Right lobe of liver (tissue), 6 donors: ENCODE results near the gene CADPS. TPM values are rescaled to one million over a fixed set of nuclear protein-coding genes. Genes with fewer than 3 reads are reported as not detected.

Experiments used
- ATAC-seq, 4 donors: fragments of 200-7000 bp; cut with Tn5 transposase; one replicate each; pipeline ENCODE4 v1.9.1; 2020; ENCODE audit warnings: mild to moderate bottlenecking in 4 of 4, moderate library complexity in 4 of 4
- DNase-seq, 3 donors: peaks; one replicate each; pipeline ENCODE4 v3.0.0-alpha.2; 2020
- H3K27ac ChIP-seq, 3 donors: fragments of 200-600 bp; one replicate each; pipeline ENCODE4 v1.8.0; 2022
- H3K27me3 ChIP-seq, 2 donors: fragments of 200-600 bp; one replicate each; pipeline ENCODE4 v1.8.0; 2022
- H3K36me3 ChIP-seq, 4 donors: fragments of 200-600 bp; sonication (generic) in 1 of 4; one replicate each; pipeline versions ENCODE4 v1.5.1 to v1.8.0; 2017 to 2022; ENCODE audit warnings: control low read depth in 1 of 4
- H3K4me1 ChIP-seq, 4 donors: fragments of 200-600 bp; sonication (generic) in 1 of 4; one replicate each; pipeline versions ENCODE4 v1.5.1 to v1.8.0; 2017 to 2022; ENCODE audit warnings: control low read depth in 1 of 4
- H3K4me3 ChIP-seq, 3 donors: fragments of 200-600 bp; one replicate each; pipeline ENCODE4 v1.8.0; 2022
- H3K9me3 ChIP-seq, 4 donors: fragments of 200-600 bp; sonication (generic) in 1 of 4; one replicate each; pipeline versions ENCODE4 v1.5.1 to v1.8.0; 2017 to 2022; ENCODE audit warnings: control low read depth in 1 of 4
- CTCF ChIP-seq, 4 donors: fragments of 200-600 bp in 3 of 4; fragments of 450-650 bp in 1 of 4; IDR thresholded peaks; one replicate each; pipeline versions ENCODE4 v1.5.1 to v1.8.0; 2016 to 2022; ENCODE audit warnings: antibody characterized with exemption in 4 of 4, mild to moderate bottlenecking in 2 of 4
- POLR2A ChIP-seq: fragments of 450-650 bp; IDR thresholded peaks from one replicate; pipeline ENCODE4 v1.6.1; 2017; ENCODE audit warnings: antibody characterized with exemption, mild to moderate bottlenecking
- WGBS: methylation state at CpG from one replicate; pipeline ENCODE4 v1.1.6; 2018; ENCODE audit warnings: low coverage, low lambda C conversion rate; ENCODE audit not compliant: insufficient coverage; ENCODE audit errors: missing lambda C conversion rate; 5-methylcytosine and 5-hydroxymethylcytosine counted together
- intact Hi-C, 2 donors: fragments of 100-400 bp; cut with DNase I; formaldehyde crosslinking; loops; one replicate each; pipeline versions ENCODE4 v1.11.2 to v1.14.1; 2022
- total RNA-seq, 6 experiments: library from RNA; depleted of rRNA in 2 of 6; stranded (reverse); fragments of >200 nt in 2 of 6; fragmentation: NEBNext Ultra II Directional in 3 of 6; extraction: Animal tissue kit (Norgen Biotek cat#: 25700) in 3 of 6; gene quantifications; one replicate each; pipeline versions ENCODE4 v1.1.0 to v1.2.4, GENCODE V29; 2016 to 2023
- donor health status: DM: no; HTN: yes; CAD: no.
- donor health status: DM: no; HTN: no; CAD: no.
- donor health status: DM: no; HTN: no; CAD: no.
- donor health status: DM: no; HTN: yes; CAD: no.
- donor health status: DM: no; HTN: yes; CAD: no.

The CADPS gene
- total RNA-seq, 6 experiments from 2014 or later, result 0.06 to 0.98 TPM; not detected in 4

GRCh38 chr3:62521464-62522105 is 353.6 kb downstream of the CADPS start:
- TF ChIP-seq CTCF (IDR thresholded peaks at IDR 0.05) (no peak), POLR2A (no peak)
- no peak for ATAC-seq
- WGBS, result 55% methylated on average over 8 of the region's 8 CpGs
- H3K4me3 ChIP-seq, result no peak overlapping the region
- intact Hi-C loops, result no loop called here
- peaks cover 0 to 6% of the 10 kb centered on the region in 2 donors for H3K27me3 ChIP-seq
- no peaks in the 10 kb centered on the region for H3K4me1 ChIP-seq
- no peaks in the 10 kb centered on the region for H3K36me3 ChIP-seq
- H3K27ac ChIP-seq, result no peak overlapping the region
- no peaks in the 10 kb centered on the region for H3K9me3 ChIP-seq
- DNase-seq, result no peak

GRCh38 chr3:62503516-62503915 is 371.7 kb downstream of the CADPS start:
- H3K27me3 ChIP-seq, result no peaks in the 10 kb centered on the region
- TF ChIP-seq POLR2A (no peak), CTCF (IDR thresholded peaks at IDR 0.05) (no peak)
- no peak overlapping the region for H3K4me3 ChIP-seq
- ATAC-seq (no peak), DNase-seq (no peak)
- H3K36me3 ChIP-seq, result no peaks in the 10 kb centered on the region
- no peak overlapping the region for H3K27ac ChIP-seq
- 52% methylated on average over 2 of the region's 2 CpGs for WGBS
- intact Hi-C loops, result no loop called here
- H3K4me1 ChIP-seq, result no peaks in the 10 kb centered on the region
- H3K9me3 ChIP-seq, result no peaks in the 10 kb centered on the region

DNA sequence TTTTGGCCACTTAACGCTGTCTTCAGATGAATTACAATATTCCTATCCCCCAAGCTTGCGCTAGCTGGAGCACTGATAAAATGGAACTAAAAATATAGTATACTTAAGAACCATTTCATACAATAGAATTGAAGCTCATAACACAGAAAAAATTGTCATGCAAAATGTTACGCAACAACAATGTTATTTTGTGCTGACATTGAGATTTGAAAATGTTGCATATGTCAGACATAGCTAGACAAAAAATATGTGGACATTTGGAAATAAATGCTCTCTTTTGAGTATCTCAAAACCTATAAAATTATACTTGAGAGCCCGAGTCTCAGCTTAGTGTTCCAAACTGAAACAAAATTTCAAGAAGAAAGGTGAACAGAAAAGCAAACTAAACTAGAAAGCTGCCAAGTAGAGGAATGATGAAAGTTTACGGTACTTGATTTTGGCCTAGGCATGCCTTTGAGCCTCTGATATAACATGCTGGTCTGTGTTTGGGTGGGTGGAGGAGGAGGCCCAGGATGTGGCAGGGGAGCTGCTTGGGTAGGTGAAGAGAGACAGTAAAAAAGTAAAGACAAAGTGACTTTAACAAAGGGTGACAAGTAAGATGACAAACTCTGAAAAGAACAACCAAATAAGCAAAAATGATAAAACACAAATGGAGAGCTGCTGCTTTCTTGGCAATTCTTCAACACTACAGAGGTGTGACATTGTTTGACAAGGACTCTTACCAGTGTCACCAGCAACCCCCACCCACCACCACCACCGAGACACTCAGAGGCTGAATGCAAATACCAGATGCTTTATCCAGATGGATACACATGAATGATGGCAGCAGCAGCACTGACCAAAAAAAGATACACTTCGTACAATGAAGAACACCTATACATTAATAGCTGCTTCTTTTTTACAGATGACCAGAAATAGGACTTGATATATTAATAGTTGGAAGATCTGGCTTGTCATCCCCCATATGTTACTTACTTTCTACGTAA is 372.6 kb downstream of the CADPS start:
- Histone ChIP-seq H3K9me3 (no peaks in the 10 kb centered on the region), H3K36me3 (no peaks in the 10 kb centered on the region), H3K4me1 (no peaks in the 10 kb centered on the region), H3K27me3 (no peaks in the 10 kb centered on the region), H3K4me3 (no peak overlapping the region), H3K27ac (no peak overlapping the region)
- WGBS, result 55% methylated on average over 8 of the region's 8 CpGs
- intact Hi-C loops, result no loop called here
- TF ChIP-seq CTCF (IDR thresholded peaks at IDR 0.05) (no peak), POLR2A (no peak)
- DNase-seq (no peak), ATAC-seq (no peak)

GRCh38 chr3:62501289-62501668 is 373.9 kb downstream of the CADPS start:
- ATAC-seq (no peak), DNase-seq (no peak)
- H3K36me3 ChIP-seq, result no peaks in the 10 kb centered on the region
- no peak for TF ChIP-seq POLR2A
- no peak for TF ChIP-seq CTCF (IDR thresholded peaks at IDR 0.05)
- 52% methylated on average over 3 of the region's 3 CpGs for WGBS
- no peak overlapping the region for H3K4me3 ChIP-seq
- no peaks in the 10 kb centered on the region for H3K9me3 ChIP-seq
- intact Hi-C loops, result no loop called here
- no peaks in the 10 kb centered on the region for H3K27me3 ChIP-seq
- H3K4me1 ChIP-seq, result no peaks in the 10 kb centered on the region
- no peak overlapping the region for H3K27ac ChIP-seq
